Umbilical cord (tissue), 2 donors: ENCODE measurements around the gene RAB29. TPM values are rescaled to one million over a fixed set of nuclear protein-coding genes. Genes with fewer than 3 reads are reported as not detected.
"Not testable (repeated sequence)": the region's sequence is repeated elsewhere in the genome, so short reads cannot be mapped to it uniquely, and the experiment has no call there.

ENCODE experiments used
- DNase-seq: peaks from one replicate; pipeline ENCODE4 v3.0.0-alpha.2; 2015; ENCODE audit warnings: low spot score
- total RNA-seq: library from RNA; depleted of rRNA; stranded (reverse); fragments of >200 nt; gene quantifications from one replicate; pipeline ENCODE4 v1.2.3, GENCODE V29; 2014; ENCODE audit warnings: low replicate concordance; ENCODE audit not compliant: insufficient read depth

The RAB29 gene
- total RNA-seq, 1 donor from 2014 or later: 5.8 TPM

GRCh38 chr1:205725514-205725913 lies 49.8 kb downstream of the RAB29 start:
- no peak for DNase-seq

DNA sequence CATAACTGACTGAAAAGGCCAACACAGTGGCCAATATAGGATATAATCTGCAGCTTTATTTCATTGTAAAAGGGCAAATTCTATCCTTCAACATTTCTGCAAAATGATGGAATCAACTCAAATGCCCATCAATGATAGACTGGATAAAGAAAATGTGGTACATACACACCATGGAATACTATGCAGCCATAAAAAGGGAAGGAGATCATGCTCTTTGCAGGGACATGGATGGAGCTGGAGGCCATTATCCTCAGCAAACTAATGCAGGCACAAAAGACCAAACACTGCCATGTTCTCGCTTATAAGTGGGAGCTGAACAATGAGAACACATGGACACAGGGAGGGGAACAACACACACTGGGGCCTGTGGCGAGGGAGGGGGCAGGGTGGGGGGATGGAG lies 54.5 kb downstream of the RAB29 start:
- DNase-seq: not testable (repeated sequence)

GRCh38 chr1:205719762-205720161 lies 55.5 kb downstream of the RAB29 start:
- DNase-seq: no peak

GRCh38 chr1:205719015-205719414 lies 56.3 kb downstream of the RAB29 start:
- no peak for DNase-seq

Other genes with a start within 250 kb of the RAB29 start
- gene ELK4, start 143.5 kb downstream of the RAB29 start, total RNA-seq: 14.9 TPM
- 3.6 TPM for gene SLC45A3, start 95.0 kb downstream of the RAB29 start, total RNA-seq
- 132 TPM for gene NUCKS1, start 25.3 kb downstream of the RAB29 start, total RNA-seq
- 7.7 TPM for gene SLC41A1, start 37.7 kb upstream of the RAB29 start, total RNA-seq
- 1.4 TPM for gene PM20D1, start 74.7 kb upstream of the RAB29 start, total RNA-seq
- 0.24 TPM for gene SLC26A9, start 168.0 kb upstream of the RAB29 start, total RNA-seq
- 5.8 TPM for gene RAB7B, start 227.9 kb upstream of the RAB29 start, total RNA-seq
- 0.48 TPM for gene CTSE, start 248.4 kb upstream of the RAB29 start, total RNA-seq